K562 (cell line): ENCODE data around the gene PRR35. TPM values are rescaled to one million over a fixed set of nuclear protein-coding genes. Genes with fewer than 3 reads are reported as not detected.

Experiments used
- ATAC-seq: fragments of 200-7000 bp; cut with Tn5 transposase; 3 replicates; pipeline ENCODE4 v1.9.1; 2020; ENCODE audit warnings: moderate library complexity
- BruUV-seq: library from RNA; stranded (reverse); fragments of 400-500 nt; replicated peaks from 2 replicates; lab custom pipeline; 2021; lab: Mats Ljungman, UMichigan
- CTCF ChIA-PET: fragments of 300-600 bp; formaldehyde crosslinking; extraction: SDS; loops from one replicate; lab custom pipeline; 2021; ENCODE audit warnings: low intra/inter-chr PET ratio; lab: Yijun Ruan, JAX
- POLR2A ChIA-PET: fragments of 300-600, 350-650 bp; sonication (Branson Sonifier 250); formaldehyde crosslinking; extraction: SDS; loops from one replicate; lab custom pipeline; 2021; ENCODE audit warnings: antibody characterized with exemption, inconsistent platforms; lab: Yijun Ruan, JAX
- DNase-seq, 4 experiments: peaks; one replicate each; pipeline versions ENCODE4 v3.0.0 to v3.0.0-alpha.2; 2011 to 2018; ENCODE audit warnings: low spot score in 3 of 4, mixed read lengths in 3 of 4; ENCODE audit errors: extremely low read depth in 1 of 4
- FAIRE-seq: peaks from 2 replicates; lab custom pipeline; 2011; peaks lifted over from hg19 to GRCh38; lab: Jason Lieb, UNC
- H2AFZ ChIP-seq: 2 replicates; pipeline ENCODE4 v1.6.0; 2011; ENCODE audit warnings: low read depth, low read length, control low read depth, inconsistent platforms
- H3K27ac ChIP-seq: fragments of 200-600 bp; 3 replicates; pipeline ENCODE4 v1.8.0; 2011; ENCODE audit warnings: low read depth, mild to moderate bottlenecking, control low read depth, inconsistent platforms, low read length, moderate library complexity, mixed read lengths; ENCODE audit errors: extremely low read depth
- H3K27me3 ChIP-seq, 2 experiments: fragments of 300-600 bp in 1 of 2; 2 replicates in 1 of 2; 3 replicates in 1 of 2; pipeline versions ENCODE4 v1.6.0 to v1.8.0; 2011; ENCODE audit warnings: inconsistent platforms in 2 of 2, low read length in 2 of 2, mild to moderate bottlenecking in 1 of 2, mixed read lengths in 1 of 2, moderate library complexity in 1 of 2; ENCODE audit not compliant: control insufficient read depth in 2 of 2, insufficient read depth in 2 of 2
- H3K36me3 ChIP-seq: fragments of 300-600 bp; 3 replicates; pipeline ENCODE4 v1.8.0; 2011; ENCODE audit warnings: mild to moderate bottlenecking, low read length, inconsistent platforms; ENCODE audit not compliant: control insufficient read depth, insufficient read depth
- H3K4me1 ChIP-seq, 2 experiments: fragments of 200-600 bp in 1 of 2; replicated peaks in 1 of 2; 2 replicates in 1 of 2; 3 replicates in 1 of 2; pipeline versions ENCODE4 v1.5.1 to v1.8.0; 2011; ENCODE audit warnings: inconsistent platforms in 2 of 2, low read length in 2 of 2, mild to moderate bottlenecking in 1 of 2, mixed read lengths in 1 of 2, moderate library complexity in 1 of 2; ENCODE audit not compliant: control insufficient read depth in 2 of 2, insufficient read depth in 2 of 2
- H3K4me2 ChIP-seq: 2 replicates; pipeline ENCODE4 v1.6.1; 2011; ENCODE audit warnings: low read length, control low read depth, inconsistent platforms, mixed read lengths; ENCODE audit not compliant: insufficient read depth
- H3K4me3 ChIP-seq: fragments of 200-600 bp; sonication (generic), shearing (Covaris generic); 2 replicates; pipeline ENCODE4 v1.5.1; 2016; ENCODE audit warnings: control low read depth, inconsistent platforms
- H3K79me2 ChIP-seq: fragments of 200-600 bp; 3 replicates; pipeline ENCODE4 v1.8.0; 2011; ENCODE audit warnings: low read length, inconsistent platforms; ENCODE audit not compliant: control insufficient read depth, insufficient read depth
- H3K9ac ChIP-seq, 2 experiments: 2 replicates each; pipeline versions ENCODE4 v1.6.0 to v1.6.1; 2011; ENCODE audit warnings: low read depth in 2 of 2, low read length in 2 of 2, control low read depth in 1 of 2, inconsistent platforms in 1 of 2, mild to moderate bottlenecking in 1 of 2, mixed read lengths in 1 of 2; ENCODE audit not compliant: insufficient read depth in 1 of 2
- H3K9me1 ChIP-seq: one replicate; pipeline ENCODE4 v1.6.0; 2011; ENCODE audit warnings: inconsistent platforms, mild to moderate bottlenecking, low read length, moderate library complexity; ENCODE audit not compliant: control insufficient read depth, insufficient read depth
- H3K9me3 ChIP-seq: replicated peaks from 2 replicates; pipeline ENCODE4 v1.5.1; 2011; ENCODE audit warnings: low read depth, low read length, inconsistent platforms; ENCODE audit not compliant: control insufficient read depth, insufficient read depth
- H4K20me1 ChIP-seq: replicated peaks from 2 replicates; pipeline ENCODE4 v1.6.1; 2011; ENCODE audit warnings: low read length, inconsistent platforms, mixed read lengths; ENCODE audit not compliant: control insufficient read depth, insufficient read depth
- CBX5 ChIP-seq: IDR thresholded peaks from 2 replicates; pipeline ENCODE4 v1.6.1; 2014; ENCODE audit warnings: low read depth, borderline replicate concordance
- HLTF ChIP-seq: fragments of 450-650 bp; IDR thresholded peaks from 2 replicates; pipeline ENCODE4 v1.6.1; 2016
- HNRNPL ChIP-seq: fragments of 200-400 bp; formaldehyde crosslinking; IDR thresholded peaks from 2 replicates; pipeline ENCODE4 v1.6.1; 2017; ENCODE audit warnings: low read depth, mild to moderate bottlenecking, low read length
- HOXB6 ChIP-seq: fragments of 250-450 bp; sonication (Bioruptor Pico); IDR thresholded peaks from 2 replicates; pipeline ENCODE4 v1.5.1; 2022; ENCODE audit warnings: mild to moderate bottlenecking, borderline replicate concordance
- JUND ChIP-seq, 2 experiments: IDR thresholded peaks; 2 replicates in 1 of 2; 3 replicates in 1 of 2; pipeline ENCODE4 v1.6.1; 2011; ENCODE audit warnings: borderline replicate concordance in 2 of 2, low read depth in 2 of 2, low read length in 2 of 2, improper control_type of control experiment in 1 of 2, missing biosample characterization in 1 of 2, missing genetic modification characterization in 1 of 2, missing genetic modification reagents in 1 of 2
- KLF10 ChIP-seq: fragments of 250-450 bp; sonication (Bioruptor Pico); IDR thresholded peaks from 2 replicates; pipeline ENCODE4 v1.6.1; 2021; ENCODE audit warnings: matching md5 sums
- KLF6 ChIP-seq: fragments of 250-450 bp; sonication (Bioruptor Pico); IDR thresholded peaks from 2 replicates; pipeline ENCODE4 v1.4.0; 2020; ENCODE audit warnings: mild to moderate bottlenecking, moderate library complexity, borderline replicate concordance
- MXI1 ChIP-seq: IDR thresholded peaks from 2 replicates; pipeline ENCODE4 v1.6.1; 2011; ENCODE audit warnings: low read depth, mild to moderate bottlenecking, improper control_type of control experiment, low read length
- STAT5B ChIP-seq: fragments of 250-450 bp; sonication (Bioruptor Pico); IDR thresholded peaks from 2 replicates; pipeline ENCODE4 v1.8.0; 2021; ENCODE audit warnings: mild to moderate bottlenecking, inconsistent platforms
- TCF7 ChIP-seq: sonication (generic); IDR thresholded peaks from 2 replicates; pipeline ENCODE4 v1.6.1; 2016; ENCODE audit warnings: antibody characterized with exemption, borderline replicate concordance
- ZBTB7A ChIP-seq: IDR thresholded peaks from 2 replicates; pipeline ENCODE4 v1.6.1; 2011; ENCODE audit warnings: low read depth, mild to moderate bottlenecking, low read length, moderate library complexity, borderline replicate concordance; ENCODE audit not compliant: control insufficient read depth
- ZNF584 ChIP-seq: fragments of 200-800 bp; sonication (Bioruptor generic); IDR thresholded peaks from 2 replicates; pipeline ENCODE4 v1.6.1; 2016; ENCODE audit warnings: low read depth, mild to moderate bottlenecking, missing genetic modification characterization, missing compliant biosample characterization
- ZNF609 ChIP-seq: sonication (generic); formaldehyde crosslinking; IDR thresholded peaks from 2 replicates; pipeline ENCODE4 v1.8.1; 2023; ENCODE audit warnings: missing genetic modification reagents, mild to moderate bottlenecking, borderline replicate concordance
- WGBS: fragments of 100-300 bp; shearing (Covaris generic); methylation state at CpG from one replicate; pipeline ENCODE4 v1.1.6; 2016; ENCODE audit warnings: low coverage, mixed read lengths; ENCODE audit not compliant: insufficient coverage; ENCODE audit errors: missing lambda C conversion rate; 5-methylcytosine and 5-hydroxymethylcytosine counted together
- in situ Hi-C: fragments of 300-500 bp; cut with MboI; formaldehyde crosslinking; loops from 4 replicates; pipeline ENCODE4 v1.15.0; 2018; ENCODE audit warnings: inconsistent platforms, mixed read lengths
- intact Hi-C: fragments of 100-400 bp; cut with micrococcal nuclease; formaldehyde crosslinking; loops from 2 replicates; pipeline ENCODE4 v1.14.2; 2022
- polyA plus RNA-seq, 8 experiments: library from polyadenylated mRNA; depleted of rRNA in 4 of 8; stranded (reverse) in 5 of 8; unstranded in 3 of 8; fragments of >200 nt; fragmentation: Nextera tagmentation in 2 of 8; fragmentation: Illumina TruSeq in 1 of 8; extraction: Ambion mirVana in 2 of 8; extraction: Trizol in 1 of 8; gene quantifications; 2 replicates each; pipeline versions ENCODE4 v1.2.1 to v1.2.3, GENCODE V29; 2011 to 2014; ENCODE audit warnings: inconsistent platforms in 1 of 8, missing spikeins in 1 of 8
- total RNA-seq, 7 experiments: library from RNA; depleted of rRNA in 6 of 7; stranded (reverse); fragments of >200 nt in 6 of 7; fragmentation: Illumina TruSeq in 2 of 7; extraction: Trizol in 2 of 7; gene quantifications; 2 replicates each; pipeline versions ENCODE4 v1.2.1 to v1.2.3, GENCODE V29; 2011 to 2021; ENCODE audit warnings: low replicate concordance in 1 of 7
- TF ChIP-seq, protein P1 (sequence below): fragments of 250-450 bp; sonication (Bioruptor Pico); IDR thresholded peaks from 2 replicates; pipeline ENCODE4 v1.5.0; 2022; ENCODE audit warnings: mild to moderate bottlenecking

PRR35 gene
- total and polyA plus RNA-seq, 9 of the 15 experiments (the other 6 are each of a cell fraction or from before 2014, with no cell fraction given): 0.17 to 0.45 (median 0.21) TPM; not detected in 5

DNA sequence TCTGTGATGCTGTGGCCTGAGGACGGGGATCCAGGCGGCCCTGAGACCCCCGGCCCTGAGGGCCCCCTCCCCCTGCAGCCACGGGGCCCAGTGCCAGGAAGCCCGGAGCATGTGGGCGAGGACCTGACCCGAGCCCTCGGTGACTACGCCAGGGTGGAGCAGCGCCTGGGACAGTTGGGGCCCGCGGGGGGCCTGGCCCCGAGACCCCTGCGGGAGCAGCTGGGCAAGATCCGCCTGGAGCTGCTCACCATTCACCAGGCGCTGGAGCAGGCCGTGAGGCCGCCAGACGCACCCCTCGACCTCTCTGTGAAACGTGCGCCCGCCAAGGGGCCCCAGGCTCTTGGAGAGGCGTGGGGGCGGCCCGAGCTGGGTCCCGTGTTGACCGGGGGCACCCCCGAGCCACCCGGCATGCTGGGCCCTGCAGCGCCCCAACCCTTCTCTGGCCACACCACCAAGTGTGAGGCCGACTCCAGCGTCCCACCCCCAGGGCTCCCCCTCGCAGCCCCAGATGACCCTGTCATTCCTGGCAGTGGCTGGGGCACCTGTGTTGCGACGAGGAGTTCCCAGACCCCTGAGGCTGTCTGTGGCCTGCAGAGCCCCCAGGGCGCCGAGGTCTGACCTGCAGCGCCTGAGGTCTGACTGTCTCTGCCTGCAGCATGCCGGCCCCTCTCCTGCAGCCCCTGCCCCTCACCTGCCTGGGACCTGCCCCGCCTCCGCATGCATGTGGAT lies 4.7 kb downstream of the PRR35 start:
- BruUV-seq: no TSS peak
- peaks cover 40 to 94% of the 10 kb centered on the region in 2 experiments for H3K4me1 ChIP-seq
- intact Hi-C loops: loop anchor here (5.0 kb wide), 1 partner anchor 38 kb away; the partner anchor contains the start of gene CAPN15
- peaks cover 3 to 17% of the 10 kb centered on the region in 2 experiments; a peak in 4 of 5 replicates for H3K27me3 ChIP-seq
- H3K4me3 ChIP-seq: no peak overlapping the region
- H2AFZ ChIP-seq: peak overlapping the region; percentile 81; the same call in 1 of the 2 replicates
- in situ Hi-C loops: no loop called here
- ATAC-seq (no peak), FAIRE-seq (no peak), DNase-seq (no peak)
- H3K27ac ChIP-seq: no peak overlapping the region; the same call in 2 of the 3 replicates
- no peaks in the 10 kb centered on the region for H3K9me3 ChIP-seq
- H3K79me2 ChIP-seq: peaks cover 23% of the 10 kb centered on the region
- H3K36me3 ChIP-seq: no peaks in the 10 kb centered on the region
- no peaks in the 10 kb centered on the region for H3K9me1 ChIP-seq
- POLR2A ChIA-PET: no interaction called here
- CTCF ChIA-PET: no interaction called here
- 78% methylated on average over 25 of the region's 42 CpGs for WGBS
- no peak overlapping the region for H3K4me2 ChIP-seq
- H3K9ac ChIP-seq: peak overlapping the region; percentile 20 to 88; a peak in 3 of 4 replicates
- no peaks in the 10 kb centered on the region for H4K20me1 ChIP-seq
- TF ChIP-seq KLF10 (CRISPR knock-in tag) (no peak), ZBTB7A (peak; percentile 63), ZNF609 (CRISPR knock-in tag) (no peak), HNRNPL (0 out of 2 replicates have a peak, but pooled peaks have one; percentile 60), HOXB6 (CRISPR knock-in tag) (no peak), MXI1 (no peak), JUND (IDR thresholded peaks at IDR 0.05; ENCODE audit: borderline replicate concordance, low read depth, low read length) (no peak), JUND (tag; IDR thresholded peaks at IDR 0.05; ENCODE audit: borderline replicate concordance, low read depth, low read length) (no peak), HLTF (no peak), CBX5 (no peak), STAT5B (no peak), KLF6 (CRISPR knock-in tag) (no peak), ZNF584 (CRISPR knock-in tag) (no peak), TCF7 (no peak)
- TF ChIP-seq, protein P1, sequence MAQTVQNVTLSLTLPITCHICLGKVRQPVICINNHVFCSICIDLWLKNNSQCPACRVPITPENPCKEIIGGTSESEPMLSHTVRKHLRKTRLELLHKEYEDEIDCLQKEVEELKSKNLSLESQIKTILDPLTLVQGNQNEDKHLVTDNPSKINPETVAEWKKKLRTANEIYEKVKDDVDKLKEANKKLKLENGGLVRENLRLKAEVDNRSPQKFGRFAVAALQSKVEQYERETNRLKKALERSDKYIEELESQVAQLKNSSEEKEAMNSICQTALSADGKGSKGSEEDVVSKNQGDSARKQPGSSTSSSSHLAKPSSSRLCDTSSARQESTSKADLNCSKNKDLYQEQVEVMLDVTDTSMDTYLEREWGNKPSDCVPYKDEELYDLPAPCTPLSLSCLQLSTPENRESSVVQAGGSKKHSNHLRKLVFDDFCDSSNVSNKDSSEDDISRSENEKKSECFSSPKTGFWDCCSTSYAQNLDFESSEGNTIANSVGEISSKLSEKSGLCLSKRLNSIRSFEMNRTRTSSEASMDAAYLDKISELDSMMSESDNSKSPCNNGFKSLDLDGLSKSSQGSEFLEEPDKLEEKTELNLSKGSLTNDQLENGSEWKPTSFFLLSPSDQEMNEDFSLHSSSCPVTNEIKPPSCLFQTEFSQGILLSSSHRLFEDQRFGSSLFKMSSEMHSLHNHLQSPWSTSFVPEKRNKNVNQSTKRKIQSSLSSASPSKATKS (CRISPR knock-in tag): no peak
